Esophagus squamous epithelium (tissue), 4 donors: Measurements from ENCODE around the gene MNS1.
"Not testable (repeated sequence)": the region's sequence is repeated elsewhere in the genome, so short reads cannot be mapped to it uniquely, and the experiment has no call there.

Experiments
- POLR2A ChIP-seq, 4 donors: fragments of 450-650 bp; IDR thresholded peaks; one replicate each; pipeline ENCODE4 v1.6.1; 2017; ENCODE audit warnings: antibody characterized with exemption in 4 of 4, mild to moderate bottlenecking in 4 of 4, moderate library complexity in 3 of 4
- TF ChIP-seq, protein P1 (sequence below), 6 experiments: fragments of 450-650 bp in 4 of 6; fragments of 200-600 bp in 2 of 6; sonication (generic) in 2 of 6; IDR thresholded peaks; one replicate each; pipeline ENCODE4 v1.5.1; 2016 to 2019; ENCODE audit warnings: antibody characterized with exemption in 6 of 6, mild to moderate bottlenecking in 4 of 6, moderate library complexity in 4 of 6

DNA sequence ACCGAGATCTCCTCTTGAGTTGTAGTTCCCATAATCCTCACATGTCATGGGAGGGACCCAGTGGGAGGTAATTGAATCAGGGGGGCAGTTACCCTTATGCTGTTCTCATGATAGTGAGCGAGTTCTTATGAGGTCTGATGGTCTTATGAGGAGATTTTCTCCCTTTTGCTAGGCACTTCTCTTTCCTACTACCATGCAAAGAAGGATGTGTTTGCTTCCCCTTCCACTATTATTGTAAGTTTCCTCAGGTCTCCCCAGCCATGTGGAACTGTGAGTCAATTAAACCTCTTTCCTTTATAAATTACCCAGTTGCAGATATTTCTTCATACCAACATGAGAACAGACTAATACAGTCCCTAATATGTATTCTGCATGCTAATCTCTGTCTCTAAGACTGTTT, 21.3 kb upstream of the MNS1 start:
- TF ChIP-seq, protein P1, sequence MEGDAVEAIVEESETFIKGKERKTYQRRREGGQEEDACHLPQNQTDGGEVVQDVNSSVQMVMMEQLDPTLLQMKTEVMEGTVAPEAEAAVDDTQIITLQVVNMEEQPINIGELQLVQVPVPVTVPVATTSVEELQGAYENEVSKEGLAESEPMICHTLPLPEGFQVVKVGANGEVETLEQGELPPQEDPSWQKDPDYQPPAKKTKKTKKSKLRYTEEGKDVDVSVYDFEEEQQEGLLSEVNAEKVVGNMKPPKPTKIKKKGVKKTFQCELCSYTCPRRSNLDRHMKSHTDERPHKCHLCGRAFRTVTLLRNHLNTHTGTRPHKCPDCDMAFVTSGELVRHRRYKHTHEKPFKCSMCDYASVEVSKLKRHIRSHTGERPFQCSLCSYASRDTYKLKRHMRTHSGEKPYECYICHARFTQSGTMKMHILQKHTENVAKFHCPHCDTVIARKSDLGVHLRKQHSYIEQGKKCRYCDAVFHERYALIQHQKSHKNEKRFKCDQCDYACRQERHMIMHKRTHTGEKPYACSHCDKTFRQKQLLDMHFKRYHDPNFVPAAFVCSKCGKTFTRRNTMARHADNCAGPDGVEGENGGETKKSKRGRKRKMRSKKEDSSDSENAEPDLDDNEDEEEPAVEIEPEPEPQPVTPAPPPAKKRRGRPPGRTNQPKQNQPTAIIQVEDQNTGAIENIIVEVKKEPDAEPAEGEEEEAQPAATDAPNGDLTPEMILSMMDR (IDR thresholded peaks at IDR 0.05): not testable (repeated sequence)
- not testable (repeated sequence) for TF ChIP-seq POLR2A (IDR thresholded peaks at IDR 0.05)
